ENCODE measurements around the gene LUC7L2.

The LUC7L2 gene

GRCh38 chr7:139365336-139365735 is 5.6 kb downstream of the LUC7L2 start:
- TF ChIP-seq CTCF (IDR thresholded peaks at IDR 0.05; ENCODE audit: control insufficient read depth, extremely low read depth, insufficient read depth), result no peak

DNA sequence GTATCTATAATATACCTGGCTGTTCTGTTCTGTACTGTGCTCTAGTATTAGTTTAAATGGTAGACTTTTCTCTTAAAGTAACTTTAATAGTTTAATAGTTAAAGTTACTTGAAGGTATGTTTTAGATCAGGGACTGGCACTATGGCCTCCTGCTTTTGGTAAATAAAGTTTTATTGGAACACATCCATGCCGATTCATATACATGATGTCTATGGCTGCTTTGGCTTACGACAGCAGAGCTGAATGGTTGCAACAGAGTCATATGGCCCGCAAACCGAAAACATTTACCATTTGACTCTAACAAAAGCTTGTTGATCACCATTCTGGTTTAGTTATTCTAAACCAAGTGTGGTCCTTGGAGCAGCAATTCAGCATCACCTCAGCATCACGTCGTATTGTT is 6.7 kb downstream of the LUC7L2 start:
- H3K4me3 ChIP-seq (ENCODE audit: low read depth, low read length), result no peak overlapping the region
- no peak for TF ChIP-seq CTCF (IDR thresholded peaks at IDR 0.05; ENCODE audit: control insufficient read depth, extremely low read depth, insufficient read depth)
- no peak for DNase-seq (ENCODE audit: low read depth)

More at GRCh38 chr7:139365336-139365735, 5.6 kb downstream of the LUC7L2 start:
- no peak overlapping the region for H3K4me3 ChIP-seq (ENCODE audit: low read depth, low read length)
- no peak for DNase-seq (ENCODE audit: low read depth)

GRCh38 chr7:139367438-139368155 is 7.9 kb downstream of the LUC7L2 start:
- H3K4me3 ChIP-seq (ENCODE audit: low read depth, low read length), result no peak overlapping the region
- no peak for TF ChIP-seq CTCF (IDR thresholded peaks at IDR 0.05; ENCODE audit: control insufficient read depth, extremely low read depth, insufficient read depth)

DNA sequence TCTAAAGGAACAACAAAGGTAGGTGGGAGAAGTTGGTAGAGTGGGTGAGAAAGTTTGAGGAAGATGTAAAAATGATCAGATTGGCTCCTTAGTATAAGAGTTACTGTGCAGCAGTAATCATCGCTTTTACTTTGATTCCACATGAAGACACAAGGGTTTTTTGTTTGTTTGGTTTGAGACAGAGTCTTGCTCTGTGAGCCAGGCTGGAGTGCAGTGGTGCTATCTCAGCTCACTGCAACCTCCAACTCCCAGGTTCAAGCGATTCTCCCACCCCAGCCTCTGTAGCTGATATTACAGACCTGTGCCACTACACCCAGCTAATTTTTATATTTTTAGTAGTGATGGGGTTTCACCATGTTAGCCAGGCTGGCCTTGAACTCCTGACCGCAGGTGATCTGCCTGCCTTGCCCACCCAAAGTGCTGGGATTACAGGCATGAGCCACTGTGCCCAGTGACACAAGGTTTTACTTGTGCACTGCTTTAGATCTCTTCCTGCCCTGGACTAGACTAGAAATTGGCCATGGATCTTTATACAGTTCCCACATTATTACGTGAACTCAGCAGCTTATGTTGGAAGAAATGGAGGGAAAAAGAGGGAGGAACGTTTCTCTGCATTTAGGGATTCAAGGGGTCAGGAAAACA is 10.7 kb downstream of the LUC7L2 start:
- no peak for TF ChIP-seq CTCF (IDR thresholded peaks at IDR 0.05; ENCODE audit: control insufficient read depth, extremely low read depth, insufficient read depth)
- no peak for DNase-seq (ENCODE audit: low read depth)
- H3K4me3 ChIP-seq (ENCODE audit: low read depth, low read length), result no peak overlapping the region

More at GRCh38 chr7:139367438-139368155, 7.9 kb downstream of the LUC7L2 start:
- no peak for DNase-seq (ENCODE audit: low read depth)

GRCh38 chr7:139370943-139371313 is 11.2 kb downstream of the LUC7L2 start:
- DNase-seq (ENCODE audit: low read depth), result no peak
- H3K4me3 ChIP-seq (ENCODE audit: low read depth, low read length), result no peak overlapping the region
- no peak for TF ChIP-seq CTCF (IDR thresholded peaks at IDR 0.05; ENCODE audit: control insufficient read depth, extremely low read depth, insufficient read depth)

DNA sequence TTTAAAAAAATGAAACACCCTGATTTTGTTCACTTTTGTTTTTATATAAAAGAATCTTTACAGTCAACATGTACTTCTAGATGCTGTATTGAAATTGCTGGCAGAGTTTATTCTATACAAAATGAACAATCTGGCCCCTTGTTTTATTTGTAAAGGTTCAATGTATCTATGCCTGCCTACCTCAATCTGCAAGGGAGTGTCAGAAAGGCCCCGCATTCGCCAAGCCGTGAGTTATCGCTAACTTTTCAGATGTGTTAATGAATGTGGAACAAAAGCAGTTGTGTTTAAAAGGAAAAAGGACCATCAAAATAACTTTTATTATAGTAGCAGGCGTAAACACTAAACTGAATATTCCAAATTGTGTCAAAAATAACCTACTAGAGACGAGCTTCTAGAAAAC is 14.6 kb downstream of the LUC7L2 start:
- DNase-seq (ENCODE audit: low read depth), result no peak
- TF ChIP-seq CTCF (IDR thresholded peaks at IDR 0.05; ENCODE audit: control insufficient read depth, extremely low read depth, insufficient read depth), result no peak

More for the DNA sequence above, 14.6 kb downstream of the LUC7L2 start:
- H3K4me3 ChIP-seq (ENCODE audit: low read depth, low read length), result no peak overlapping the region

Measured in LNCaP clone FGC (cell line).